ENCODE data around the gene FYB1. TPM values are rescaled to one million over a fixed set of nuclear protein-coding genes. Genes with fewer than 3 reads are reported as not detected.

FYB1 gene
- total and polyA plus RNA-seq, 2 of the 8 experiments (the other 6 are each of a cell fraction or from before 2014, with no cell fraction given): not detected

DNA sequence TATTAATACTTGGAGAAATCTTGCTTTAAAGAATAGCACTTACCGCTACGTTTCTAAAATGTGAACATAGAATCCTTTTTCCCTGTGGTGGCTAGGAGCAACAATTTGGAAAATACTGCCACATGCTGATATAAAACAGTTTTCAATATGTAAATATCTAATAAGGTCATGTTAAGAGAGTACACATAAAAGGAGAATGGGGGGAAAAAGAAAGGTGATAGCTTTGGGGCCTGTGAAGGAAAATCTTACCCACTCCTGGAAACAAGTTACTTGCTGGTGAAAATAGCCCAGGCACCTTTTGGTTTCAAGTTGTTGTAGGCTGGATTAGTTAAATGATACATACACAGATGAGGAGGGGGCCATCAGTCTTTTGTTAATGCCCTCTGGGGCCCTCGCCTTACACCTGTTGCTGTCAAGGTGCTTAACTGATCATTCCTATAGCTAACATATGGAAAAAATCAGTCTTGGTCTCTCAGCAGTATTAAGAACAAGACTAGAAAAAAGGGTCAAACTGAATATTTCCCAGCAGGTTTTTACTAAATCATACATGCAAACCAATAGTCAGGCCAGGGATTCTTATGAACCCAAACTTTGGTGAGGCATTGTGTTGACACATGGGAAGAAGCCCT, 24.1 kb downstream of the FYB1 start:
- Histone ChIP-seq H2BK12ac (ENCODE audit: low read depth, low read length) (no peak overlapping the region), H3K4ac (replicated peaks; ENCODE audit: insufficient read length, low read depth, low read length) (no peak overlapping the region), H2BK20ac (ENCODE audit: low read length) (no peak overlapping the region), H3K23ac (ENCODE audit: insufficient read length) (no peak overlapping the region), H3K56ac (replicated peaks; ENCODE audit: insufficient read length, low read depth, low read length) (no peak overlapping the region), H3K14ac (ENCODE audit: insufficient read length) (no peak overlapping the region), H3K9ac (replicated peaks in 1 of 4; ENCODE audit: extremely low read depth in 1 of 4, low read depth in 3 of 4, low read length in 3 of 4) (no peak overlapping the region), H2AFZ (ENCODE audit: low read length) (no peak overlapping the region), H2BK120ac (replicated peaks; ENCODE audit: low read depth, low read length) (no peak overlapping the region), H4K91ac (replicated peaks; ENCODE audit: insufficient read length, low read length) (no peak overlapping the region), H3K79me2 (ENCODE audit: control insufficient read depth in 1 of 2, insufficient read depth in 2 of 2, low read length in 2 of 2) (no peaks in the 10 kb centered on the region), H3K9me3 (ENCODE audit: insufficient read depth in 2 of 2, low read depth in 1 of 2, low read length in 1 of 2) (no peaks in the 10 kb centered on the region), H3K4me1 (replicated peaks in 1 of 4; ENCODE audit: control insufficient read depth in 3 of 4, insufficient read depth in 4 of 4, low read length in 3 of 4) (no peaks in the 10 kb centered on the region), H3K36me3 (ENCODE audit: control insufficient read depth in 2 of 4, insufficient read depth in 4 of 4, low read length in 3 of 4) (no peaks in the 10 kb centered on the region), H2BK15ac (ENCODE audit: low read length) (no peak overlapping the region), H4K20me1 (replicated peaks in 1 of 2; ENCODE audit: control insufficient read depth in 1 of 2, insufficient read depth in 2 of 2, low read length in 2 of 2) (no peaks in the 10 kb centered on the region), H3K27me3 (replicated peaks in 1 of 4; ENCODE audit: control insufficient read depth in 3 of 4, extremely low read depth in 1 of 4, insufficient read depth in 3 of 4, low read length in 3 of 4) (no peaks in the 10 kb centered on the region), H2BK5ac (ENCODE audit: low read depth, low read length) (no peak overlapping the region), H3K27ac (ENCODE audit: low read depth, low read length) (no peak overlapping the region), H3K4me3 (ENCODE audit: extremely low read depth in 1 of 4, insufficient read depth in 2 of 4, low read depth in 3 of 4, low read length in 4 of 4) (no peak overlapping the region), H3K4me2 (ENCODE audit: insufficient read depth in 1 of 2, low read depth in 2 of 2, low read length in 2 of 2) (no peak overlapping the region), H2AK5ac (ENCODE audit: low read depth, low read length) (no peak overlapping the region), H4K8ac (ENCODE audit: extremely low read depth, insufficient read depth, low read length) (no peak overlapping the region), H3K79me1 (ENCODE audit: low read depth, low read length) (no peaks in the 10 kb centered on the region), H3K23me2 (ENCODE audit: low read depth, low read length) (no peaks in the 10 kb centered on the region), H3K18ac (ENCODE audit: extremely low read depth, low read length) (no peak overlapping the region), H4K5ac (ENCODE audit: insufficient read length, low read depth, low read length) (no peak overlapping the region)
- CTCF ChIA-PET (ENCODE audit: partially characterized antibody): interaction anchor here (0.8 to 1.2 kb wide), 2 partner anchors 22 to 375 kb away, joined by 4 read pairs; no protein-coding TSS in a partner anchor
- POLR2A ChIA-PET (ENCODE audit: partially characterized antibody): no interaction called here
- no peak for DNase-seq (ENCODE audit: low read depth in 1 of 2, low spot score in 2 of 2)
- 94% methylated on average over 3 of the region's 3 CpGs; no CpG with 5 or more reads in 1 of the 2 experiments for WGBS, 2 experiments (ENCODE audit: extremely low coverage in 1 of 2, insufficient coverage in 1 of 2, insufficient read length in 1 of 2, insufficient replicate concordance in 2 of 2, low coverage in 1 of 2, low lambda C conversion rate in 2 of 2, missing lambda C conversion rate in 1 of 2)
- no peak for FAIRE-seq
- no peak for TF ChIP-seq POLR2AphosphoS5 (IDR thresholded peaks at IDR 0.05; ENCODE audit: low read depth, low read length)
- no peak for TF ChIP-seq CHD2 (IDR thresholded peaks at IDR 0.05; ENCODE audit: low read length)
- TF ChIP-seq EGR1 (IDR thresholded peaks at IDR 0.05; ENCODE audit: borderline replicate concordance, low read depth, low read length): no peak
- TF ChIP-seq POLR2A (IDR thresholded peaks at IDR 0.05; ENCODE audit: control extremely low read depth in 1 of 2, low read depth in 2 of 2, low read length in 2 of 2): no peak
- no peak for TF ChIP-seq FOSL1 (IDR thresholded peaks at IDR 0.05; ENCODE audit: insufficient read depth, low read depth, low read length)
- TF ChIP-seq RXRA (IDR thresholded peaks at IDR 0.05; ENCODE audit: insufficient read depth, low read depth, low read length): no peak
- TF ChIP-seq SUZ12 (IDR thresholded peaks at IDR 0.05; ENCODE audit: low read length): no peak
- TF ChIP-seq NANOG (IDR thresholded peaks at IDR 0.05; ENCODE audit: insufficient read depth, low read depth, low read length, poor library complexity, severe bottlenecking): no peak
- TF ChIP-seq EZH2 (IDR thresholded peaks at IDR 0.05; ENCODE audit: low read depth, low read length, severe bottlenecking): no peak
- TF ChIP-seq, protein P1, sequence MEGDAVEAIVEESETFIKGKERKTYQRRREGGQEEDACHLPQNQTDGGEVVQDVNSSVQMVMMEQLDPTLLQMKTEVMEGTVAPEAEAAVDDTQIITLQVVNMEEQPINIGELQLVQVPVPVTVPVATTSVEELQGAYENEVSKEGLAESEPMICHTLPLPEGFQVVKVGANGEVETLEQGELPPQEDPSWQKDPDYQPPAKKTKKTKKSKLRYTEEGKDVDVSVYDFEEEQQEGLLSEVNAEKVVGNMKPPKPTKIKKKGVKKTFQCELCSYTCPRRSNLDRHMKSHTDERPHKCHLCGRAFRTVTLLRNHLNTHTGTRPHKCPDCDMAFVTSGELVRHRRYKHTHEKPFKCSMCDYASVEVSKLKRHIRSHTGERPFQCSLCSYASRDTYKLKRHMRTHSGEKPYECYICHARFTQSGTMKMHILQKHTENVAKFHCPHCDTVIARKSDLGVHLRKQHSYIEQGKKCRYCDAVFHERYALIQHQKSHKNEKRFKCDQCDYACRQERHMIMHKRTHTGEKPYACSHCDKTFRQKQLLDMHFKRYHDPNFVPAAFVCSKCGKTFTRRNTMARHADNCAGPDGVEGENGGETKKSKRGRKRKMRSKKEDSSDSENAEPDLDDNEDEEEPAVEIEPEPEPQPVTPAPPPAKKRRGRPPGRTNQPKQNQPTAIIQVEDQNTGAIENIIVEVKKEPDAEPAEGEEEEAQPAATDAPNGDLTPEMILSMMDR (IDR thresholded peaks at IDR 0.05; ENCODE audit: control extremely low read depth in 1 of 3, insufficient read depth in 1 of 3, low read depth in 1 of 3, low read length in 3 of 3): no peak
- TF ChIP-seq ZNF274 (IDR thresholded peaks at IDR 0.05; ENCODE audit: borderline replicate concordance, extremely low read depth, low read length): no peak

All from H1 (cell line).